ENCODE measurements around the gene USH1G. TPM values are rescaled to one million over a fixed set of nuclear protein-coding genes. Genes with fewer than 3 reads are reported as not detected.
"Not testable (repeated sequence)": the region's sequence is repeated elsewhere in the genome, so short reads cannot be mapped to it uniquely, and the experiment has no call there.

USH1G gene
- total RNA-seq, 1 experiment from 2014 or later, result 2.7 TPM

DNA sequence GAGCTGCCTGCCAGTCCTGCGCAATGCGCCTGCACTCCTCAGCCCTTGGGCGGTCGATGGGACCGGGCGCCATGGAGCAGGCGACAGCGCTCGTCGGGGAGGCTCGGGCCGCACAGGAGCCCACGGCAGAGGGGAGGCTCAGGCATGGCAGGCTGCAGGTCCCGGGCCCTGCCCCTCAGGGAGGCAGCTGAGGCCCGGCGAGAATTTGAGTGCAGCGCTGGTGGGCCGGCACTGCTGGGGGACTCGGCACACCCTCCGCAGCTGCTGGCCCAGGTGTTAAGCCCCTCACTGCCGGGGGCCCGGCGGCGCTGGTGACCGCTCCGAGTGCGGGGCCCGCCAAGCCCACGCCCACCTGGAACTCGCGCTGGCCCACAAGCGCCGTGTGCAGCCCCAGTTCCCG is 16.0 kb downstream of the USH1G start:
- Histone ChIP-seq H2AK5ac (ENCODE audit: insufficient read length, low read length) (no peak overlapping the region), H4K5ac (ENCODE audit: insufficient read length, low read depth, low read length) (no peak overlapping the region), H3K9me3 (ENCODE audit: control insufficient read depth, low read depth, low read length) (no peaks in the 10 kb centered on the region), H3K27me3 (ENCODE audit: insufficient read depth, low read length) (no peaks in the 10 kb centered on the region), H3T11ph (ENCODE audit: low read length) (no peak overlapping the region), H3K79me1 (ENCODE audit: insufficient read depth, low read depth, low read length, poor library complexity, severe bottlenecking) (no peaks in the 10 kb centered on the region), H3K4ac (ENCODE audit: low read depth, low read length) (no peak overlapping the region), H2BK120ac (ENCODE audit: low read depth, low read length, poor library complexity, severe bottlenecking) (no peak overlapping the region), H3K23me2 (ENCODE audit: insufficient read length, low read depth, low read length, poor library complexity, severe bottlenecking) (no peaks in the 10 kb centered on the region), H2BK5ac (ENCODE audit: insufficient read length, low read length) (no peak overlapping the region), H2BK15ac (ENCODE audit: low read depth, low read length) (no peak overlapping the region), H3K27ac (ENCODE audit: insufficient read length, low read depth, low read length) (no peak overlapping the region), H3K79me2 (ENCODE audit: insufficient read depth, low read length) (no peaks in the 10 kb centered on the region), H2BK20ac (ENCODE audit: low read depth, low read length, poor library complexity, severe bottlenecking) (no peak overlapping the region), H3K56ac (ENCODE audit: insufficient read length, low read depth, low read length) (no peak overlapping the region), H3K9ac (ENCODE audit: extremely low read depth, insufficient read length, low read length) (no peak overlapping the region), H2BK12ac (ENCODE audit: insufficient read length, low read depth, low read length) (no peak overlapping the region), H4K91ac (ENCODE audit: insufficient read length, low read depth, low read length) (no peak overlapping the region), H3K14ac (ENCODE audit: insufficient read depth, low read length) (no peak overlapping the region), H2AFZ (ENCODE audit: low read length) (no peak overlapping the region), H3K4me2 (ENCODE audit: insufficient read depth, insufficient read length, low read length) (no peak overlapping the region), H3K4me1 (ENCODE audit: insufficient read depth, low read length) (peaks cover 6% of the 10 kb centered on the region), H4K20me1 (ENCODE audit: control insufficient read depth, insufficient read depth, insufficient read length) (no peaks in the 10 kb centered on the region), H4K8ac (replicated peaks; ENCODE audit: insufficient read length, low read depth, low read length) (no peak overlapping the region), H3K23ac (ENCODE audit: insufficient read length, low read depth, low read length) (no peak overlapping the region), H3K18ac (ENCODE audit: insufficient read length, low read depth, low read length) (no peak overlapping the region)
- TF ChIP-seq CTCF (conservative IDR thresholded peaks at IDR 0.05), result no peak
- DNase-seq, result no peak
- peaks cover 0 to 3% of the 10 kb centered on the region in 2 experiments; a peak in 1 of 5 replicates for H3K9me3 Mint-ChIP-seq
- H3K27me3 Mint-ChIP-seq (ENCODE audit: low read depth), result peaks cover 30% of the 10 kb centered on the region
- WGBS (ENCODE audit: extremely low coverage, insufficient read length, low lambda C conversion rate), result no CpG with 5 or more reads among the region's 34 CpGs
- H3K4me1 Mint-ChIP-seq, result peaks cover 48 to 58% of the 10 kb centered on the region in 2 experiments
- H3K27ac Mint-ChIP-seq, result no peak overlapping the region
- H3K36me3 Mint-ChIP-seq (ENCODE audit: insufficient read depth in 1 of 3, low read depth in 3 of 3), result peaks cover 0 to 2% (median 0%) of the 10 kb centered on the region in 3 experiments; a peak in 3 of 7 replicates
- no peak overlapping the region for H3K4me3 Mint-ChIP-seq

DNA sequence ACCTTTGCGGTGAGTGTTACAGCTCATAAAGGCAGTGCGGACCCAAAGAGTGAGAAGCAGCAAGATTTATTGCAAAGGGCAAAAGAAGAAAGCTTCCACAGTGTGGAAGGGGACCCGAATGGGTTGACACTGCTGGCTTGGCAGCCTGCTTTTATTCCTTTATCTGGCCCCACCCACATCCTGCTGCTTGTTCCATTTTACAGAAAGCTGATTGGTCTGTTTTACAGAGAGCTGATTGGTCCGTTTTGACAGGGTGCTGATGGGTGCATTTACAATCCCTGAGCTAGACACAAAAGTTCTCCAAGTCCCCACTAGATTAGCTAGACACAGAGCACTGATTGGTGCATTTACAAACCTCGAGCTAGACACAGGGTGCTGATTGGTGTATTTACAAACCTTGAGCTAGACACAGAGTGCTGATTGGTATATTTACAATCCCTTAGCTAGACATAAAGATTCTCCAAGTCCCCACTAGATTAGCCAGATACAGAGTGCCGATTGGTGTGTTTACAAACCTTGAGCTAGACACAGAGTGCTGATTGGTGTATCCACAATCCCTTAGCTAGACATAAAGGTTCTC is 16.8 kb downstream of the USH1G start:
- H3K79me2 ChIP-seq (ENCODE audit: insufficient read depth, low read length); H4K5ac ChIP-seq (ENCODE audit: insufficient read length, low read depth, low read length); DNase-seq; H3K27ac ChIP-seq (ENCODE audit: insufficient read length, low read depth, low read length); H3K23ac ChIP-seq (ENCODE audit: insufficient read length, low read depth, low read length); H3K4ac ChIP-seq (ENCODE audit: low read depth, low read length); H3K27me3 ChIP-seq (ENCODE audit: insufficient read depth, low read length); H2BK12ac ChIP-seq (ENCODE audit: insufficient read length, low read depth, low read length); H2BK15ac ChIP-seq (ENCODE audit: low read depth, low read length); H4K91ac ChIP-seq (ENCODE audit: insufficient read length, low read depth, low read length); H3K18ac ChIP-seq (ENCODE audit: insufficient read length, low read depth, low read length); H2AK5ac ChIP-seq (ENCODE audit: insufficient read length, low read length); H3K4me1 ChIP-seq (ENCODE audit: insufficient read depth, low read length); H3K4me3 Mint-ChIP-seq; H3K4me2 ChIP-seq (ENCODE audit: insufficient read depth, insufficient read length, low read length); H2BK120ac ChIP-seq (ENCODE audit: low read depth, low read length, poor library complexity, severe bottlenecking); H3K14ac ChIP-seq (ENCODE audit: insufficient read depth, low read length); H3K9me3 ChIP-seq (ENCODE audit: control insufficient read depth, low read depth, low read length); H3K27ac Mint-ChIP-seq; H2BK20ac ChIP-seq (ENCODE audit: low read depth, low read length, poor library complexity, severe bottlenecking); H4K20me1 ChIP-seq (ENCODE audit: control insufficient read depth, insufficient read depth, insufficient read length); H3K9me3 Mint-ChIP-seq; H3K36me3 Mint-ChIP-seq (ENCODE audit: insufficient read depth in 1 of 3, low read depth in 3 of 3); H4K8ac ChIP-seq (replicated peaks; ENCODE audit: insufficient read length, low read depth, low read length); H3K9ac ChIP-seq (ENCODE audit: extremely low read depth, insufficient read length, low read length); H3K79me1 ChIP-seq (ENCODE audit: insufficient read depth, low read depth, low read length, poor library complexity, severe bottlenecking); H2AFZ ChIP-seq (ENCODE audit: low read length); H3K56ac ChIP-seq (ENCODE audit: insufficient read length, low read depth, low read length); H3K23me2 ChIP-seq (ENCODE audit: insufficient read length, low read depth, low read length, poor library complexity, severe bottlenecking); H3T11ph ChIP-seq (ENCODE audit: low read length); H2BK5ac ChIP-seq (ENCODE audit: insufficient read length, low read length): not testable (repeated sequence)
- Mint-ChIP-seq H3K4me1 (peaks cover 43 to 54% of the 10 kb centered on the region in 2 experiments), H3K27me3 (ENCODE audit: low read depth) (peaks cover 35% of the 10 kb centered on the region)
- no CpG with 5 or more reads among the region's 6 CpGs for WGBS (ENCODE audit: extremely low coverage, insufficient read length, low lambda C conversion rate)

Measured in H9 (cell line).